ENCODE results near the gene USP32.

USP32 gene

DNA sequence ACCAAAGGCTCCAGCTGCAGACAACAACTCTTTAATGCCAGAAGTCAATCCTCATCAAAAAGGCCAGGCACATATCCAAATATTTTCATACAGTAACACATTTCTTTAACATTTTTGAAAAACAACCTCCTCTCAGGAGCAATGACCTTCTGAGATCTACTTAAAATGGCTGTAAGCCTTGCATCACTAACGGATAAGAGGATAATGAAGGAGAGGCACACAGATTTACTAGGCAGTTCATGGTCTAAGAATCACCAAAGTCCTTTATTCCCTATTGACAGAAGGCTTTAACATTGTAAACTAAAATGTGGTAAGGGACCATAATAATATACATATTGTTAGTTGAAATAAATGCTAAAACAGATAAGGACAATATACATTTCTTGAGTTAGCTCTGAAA, 114.7 kb downstream of the USP32 start:
- H3K4me3 ChIP-seq (ENCODE audit: insufficient read depth, low read length, poor library complexity, severe bottlenecking), result no peak overlapping the region
- H3K4me2 ChIP-seq (ENCODE audit: low read depth, low read length, poor library complexity, severe bottlenecking), result no peak overlapping the region
- no peaks in the 10 kb centered on the region for H4K20me1 ChIP-seq (ENCODE audit: low read depth, low read length)
- no peak overlapping the region for H2AFZ ChIP-seq (ENCODE audit: low read depth, low read length, severe bottlenecking)
- no peak overlapping the region for H3K9ac ChIP-seq (ENCODE audit: low read length)
- H3F3A ChIP-seq (ENCODE audit: insufficient read depth), result no peaks in the 10 kb centered on the region
- H3K9me2 ChIP-seq (replicated peaks; ENCODE audit: insufficient read depth, low read length), result no peaks in the 10 kb centered on the region
- TF ChIP-seq EZH2phosphoT487 (conservative IDR thresholded peaks at IDR 0.05; ENCODE audit: low read length), result no peak
- TF ChIP-seq, protein P1, sequence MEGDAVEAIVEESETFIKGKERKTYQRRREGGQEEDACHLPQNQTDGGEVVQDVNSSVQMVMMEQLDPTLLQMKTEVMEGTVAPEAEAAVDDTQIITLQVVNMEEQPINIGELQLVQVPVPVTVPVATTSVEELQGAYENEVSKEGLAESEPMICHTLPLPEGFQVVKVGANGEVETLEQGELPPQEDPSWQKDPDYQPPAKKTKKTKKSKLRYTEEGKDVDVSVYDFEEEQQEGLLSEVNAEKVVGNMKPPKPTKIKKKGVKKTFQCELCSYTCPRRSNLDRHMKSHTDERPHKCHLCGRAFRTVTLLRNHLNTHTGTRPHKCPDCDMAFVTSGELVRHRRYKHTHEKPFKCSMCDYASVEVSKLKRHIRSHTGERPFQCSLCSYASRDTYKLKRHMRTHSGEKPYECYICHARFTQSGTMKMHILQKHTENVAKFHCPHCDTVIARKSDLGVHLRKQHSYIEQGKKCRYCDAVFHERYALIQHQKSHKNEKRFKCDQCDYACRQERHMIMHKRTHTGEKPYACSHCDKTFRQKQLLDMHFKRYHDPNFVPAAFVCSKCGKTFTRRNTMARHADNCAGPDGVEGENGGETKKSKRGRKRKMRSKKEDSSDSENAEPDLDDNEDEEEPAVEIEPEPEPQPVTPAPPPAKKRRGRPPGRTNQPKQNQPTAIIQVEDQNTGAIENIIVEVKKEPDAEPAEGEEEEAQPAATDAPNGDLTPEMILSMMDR (IDR thresholded peaks at IDR 0.05; ENCODE audit: insufficient read depth, low read length, poor library complexity, severe bottlenecking), result no peak
- H3K79me2 ChIP-seq (ENCODE audit: insufficient read depth, low read length), result no peaks in the 10 kb centered on the region
- H3K27ac ChIP-seq (ENCODE audit: low read depth, low read length), result no peak overlapping the region
- H3K27me3 ChIP-seq (ENCODE audit: low read length), result no peaks in the 10 kb centered on the region
- no peaks in the 10 kb centered on the region for H3K36me3 ChIP-seq (ENCODE audit: low read length)
- no peaks in the 10 kb centered on the region for H3K9me3 ChIP-seq (ENCODE audit: insufficient read depth, low read length)

- no peaks in the 10 kb centered on the region for H4K20me1 ChIP-seq (ENCODE audit: low read depth, low read length)
Observed at GRCh38 chr17:60269417-60269816, 122.5 kb downstream of the USP32 start.

DNA sequence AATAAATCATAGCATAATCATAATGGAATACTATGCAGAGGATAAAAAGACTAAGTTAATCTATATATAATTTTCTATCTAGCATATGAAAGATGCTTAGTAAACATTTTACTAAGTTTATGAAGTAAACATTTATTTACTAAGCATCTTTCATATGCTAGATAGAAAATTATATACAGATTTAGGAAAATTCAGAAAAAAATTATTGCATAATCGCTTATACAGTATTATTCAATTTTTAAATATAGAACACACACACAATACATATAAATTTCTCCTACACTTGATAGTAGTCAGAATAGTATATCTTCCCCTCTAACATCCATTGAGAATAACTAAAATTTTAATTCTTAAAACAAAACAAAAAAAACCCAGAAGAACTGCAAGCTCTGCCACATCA, 131.4 kb downstream of the USP32 start:
- Histone ChIP-seq H3K9me3 (ENCODE audit: insufficient read depth, low read length) (no peaks in the 10 kb centered on the region), H3K27ac (ENCODE audit: low read depth, low read length) (no peak overlapping the region), H3K4me2 (ENCODE audit: low read depth, low read length, poor library complexity, severe bottlenecking) (no peak overlapping the region), H3K36me3 (ENCODE audit: low read length) (no peaks in the 10 kb centered on the region), H3K27me3 (ENCODE audit: low read length) (no peaks in the 10 kb centered on the region), H3K4me3 (ENCODE audit: insufficient read depth, low read length, poor library complexity, severe bottlenecking) (no peak overlapping the region), H3K9me2 (replicated peaks; ENCODE audit: insufficient read depth, low read length) (no peaks in the 10 kb centered on the region), H4K20me1 (ENCODE audit: low read depth, low read length) (no peaks in the 10 kb centered on the region), H3K79me2 (ENCODE audit: insufficient read depth, low read length) (no peaks in the 10 kb centered on the region), H3K9ac (ENCODE audit: low read length) (no peak overlapping the region), H3F3A (ENCODE audit: insufficient read depth) (no peaks in the 10 kb centered on the region), H2AFZ (ENCODE audit: low read depth, low read length, severe bottlenecking) (no peak overlapping the region)
- TF ChIP-seq EZH2phosphoT487 (conservative IDR thresholded peaks at IDR 0.05; ENCODE audit: low read length), result no peak
- TF ChIP-seq, protein P1 (IDR thresholded peaks at IDR 0.05; ENCODE audit: insufficient read depth, low read length, poor library complexity, severe bottlenecking), result no peak

More at GRCh38 chr17:60269417-60269816, 122.5 kb downstream of the USP32 start:
- Histone ChIP-seq H3K36me3 (ENCODE audit: low read length) (0 out of 2 replicates have a peak, but pooled peaks cover 3% of the 10 kb centered on the region), H3K9me2 (replicated peaks; ENCODE audit: insufficient read depth, low read length) (no peaks in the 10 kb centered on the region), H2AFZ (ENCODE audit: low read depth, low read length, severe bottlenecking) (no peak overlapping the region), H3K4me2 (ENCODE audit: low read depth, low read length, poor library complexity, severe bottlenecking) (no peak overlapping the region), H3F3A (ENCODE audit: insufficient read depth) (0 out of 2 replicates have a peak, but pooled peaks cover 4% of the 10 kb centered on the region), H3K9me3 (ENCODE audit: insufficient read depth, low read length) (no peaks in the 10 kb centered on the region), H3K79me2 (ENCODE audit: insufficient read depth, low read length) (no peaks in the 10 kb centered on the region), H3K27ac (ENCODE audit: low read depth, low read length) (no peak overlapping the region), H3K9ac (ENCODE audit: low read length) (no peak overlapping the region), H3K27me3 (ENCODE audit: low read length) (no peaks in the 10 kb centered on the region), H3K4me3 (ENCODE audit: insufficient read depth, low read length, poor library complexity, severe bottlenecking) (no peak overlapping the region)
- no peak for TF ChIP-seq EZH2phosphoT487 (conservative IDR thresholded peaks at IDR 0.05; ENCODE audit: low read length)
- TF ChIP-seq, protein P1 (IDR thresholded peaks at IDR 0.05; ENCODE audit: insufficient read depth, low read length, poor library complexity, severe bottlenecking), result no peak

Measured in SU-DHL-6 (cell line).